Measurements from ENCODE around the gene DYNC2H1. TPM values are rescaled to one million over a fixed set of nuclear protein-coding genes. Genes with fewer than 3 reads are reported as not detected.

DYNC2H1 gene
- total RNA-seq, 2 experiments from 2014 or later = 2.8 to 3.2 TPM

GRCh38 chr11:103297900-103298299, 188.7 kb downstream of the DYNC2H1 start:
- ChIA-PET POLR2A (no interaction called here), CTCF (interaction anchor here (0.6 kb wide), 1 partner anchor 9 kb away, joined by 3 read pairs; no protein-coding TSS in a partner anchor)
- no peak for TF ChIP-seq CTCF (IDR thresholded peaks at IDR 0.05)
- no peaks in the 10 kb centered on the region for H3K36me3 ChIP-seq (ENCODE audit: insufficient read depth, low read length)
- H3K9me3 ChIP-seq (ENCODE audit: control insufficient read depth in 1 of 2, insufficient read depth in 1 of 2, low read length in 2 of 2) = peaks cover 9 to 35% of the 10 kb centered on the region in 2 experiments
- no peaks in the 10 kb centered on the region for H3K4me1 ChIP-seq (ENCODE audit: insufficient read depth, low read length)
- Mint-ChIP-seq H3K4me1 (ENCODE audit: low read depth) (no peaks in the 10 kb centered on the region), H3K27me3 (no peaks in the 10 kb centered on the region), H3K27ac (no peak overlapping the region), H3K9me3 (peaks cover 21% of the 10 kb centered on the region), H3K36me3 (ENCODE audit: low read depth) (peaks cover 39% of the 10 kb centered on the region), H3K4me3 (no peak overlapping the region)
- intact Hi-C loops (cut with DNase I, micrococcal nuclease) = no loop called here
- ATAC-seq (ENCODE audit: poor library complexity) = no peak
- H3K27ac ChIP-seq (ENCODE audit: low read depth in 1 of 2, low read length in 2 of 2) = no peak overlapping the region
- no peaks in the 10 kb centered on the region for H3K27me3 ChIP-seq (ENCODE audit: control insufficient read depth in 1 of 2, insufficient read depth in 2 of 2, low read length in 2 of 2)
- H3K4me3 ChIP-seq (ENCODE audit: low read length) = no peak overlapping the region
- no peak for DNase-seq

GRCh38 chr11:103315248-103315647, 206.0 kb downstream of the DYNC2H1 start:
- ATAC-seq (ENCODE audit: poor library complexity) = no peak
- Histone ChIP-seq H3K4me3 (ENCODE audit: low read length) (no peak overlapping the region), H3K9me3 (ENCODE audit: control insufficient read depth in 1 of 2, insufficient read depth in 1 of 2, low read length in 2 of 2) (no peaks in the 10 kb centered on the region), H3K27ac (ENCODE audit: low read depth in 1 of 2, low read length in 2 of 2) (no peak overlapping the region), H3K27me3 (ENCODE audit: control insufficient read depth in 1 of 2, insufficient read depth in 2 of 2, low read length in 2 of 2) (no peaks in the 10 kb centered on the region), H3K36me3 (ENCODE audit: insufficient read depth, low read length) (no peaks in the 10 kb centered on the region), H3K4me1 (ENCODE audit: insufficient read depth, low read length) (no peaks in the 10 kb centered on the region)
- ChIA-PET POLR2A (no interaction called here), CTCF (interaction anchor here (1.0 kb wide), 1 partner anchor 12 kb away, joined by 3 read pairs; no protein-coding TSS in a partner anchor)
- intact Hi-C loops (cut with DNase I, micrococcal nuclease) = no loop called here
- Mint-ChIP-seq H3K27ac (no peak overlapping the region), H3K9me3 (no peaks in the 10 kb centered on the region), H3K27me3 (no peaks in the 10 kb centered on the region), H3K36me3 (ENCODE audit: low read depth) (no peaks in the 10 kb centered on the region), H3K4me1 (ENCODE audit: low read depth) (no peaks in the 10 kb centered on the region), H3K4me3 (no peak overlapping the region)
- no peak for TF ChIP-seq CTCF (IDR thresholded peaks at IDR 0.05)
- no peak for DNase-seq

- ChIA-PET POLR2A (no interaction called here), CTCF (no interaction called here)
- H3K4me1 Mint-ChIP-seq (ENCODE audit: low read depth) = no peaks in the 10 kb centered on the region
- intact Hi-C loops (cut with DNase I, micrococcal nuclease) = no loop called here
- ATAC-seq (ENCODE audit: poor library complexity) (no peak), DNase-seq (no peak)
- no peak overlapping the region for H3K27ac Mint-ChIP-seq
- no peak for TF ChIP-seq CTCF (IDR thresholded peaks at IDR 0.05)
- no peaks in the 10 kb centered on the region for H3K36me3 Mint-ChIP-seq (ENCODE audit: low read depth)
- no peaks in the 10 kb centered on the region for H3K27me3 ChIP-seq (ENCODE audit: control insufficient read depth in 1 of 2, insufficient read depth in 2 of 2, low read length in 2 of 2)
- H3K4me3 ChIP-seq (ENCODE audit: low read length) = no peak overlapping the region
- no peaks in the 10 kb centered on the region for H3K36me3 ChIP-seq (ENCODE audit: insufficient read depth, low read length)
- H3K9me3 Mint-ChIP-seq = no peaks in the 10 kb centered on the region
- no peaks in the 10 kb centered on the region for H3K27me3 Mint-ChIP-seq
- no peak overlapping the region for H3K27ac ChIP-seq (ENCODE audit: low read depth in 1 of 2, low read length in 2 of 2)
- H3K4me1 ChIP-seq (ENCODE audit: insufficient read depth, low read length) = no peaks in the 10 kb centered on the region
- no peak overlapping the region for H3K4me3 Mint-ChIP-seq
- H3K9me3 ChIP-seq (ENCODE audit: control insufficient read depth in 1 of 2, insufficient read depth in 1 of 2, low read length in 2 of 2) = no peaks in the 10 kb centered on the region
These were observed 207.9 kb downstream of the DYNC2H1 start for GRCh38 chr11:103317118-103317517.

All from CD4-positive, alpha-beta T cell (primary cell).